K562 (cell line): ENCODE measurements around the gene MANBA.

ENCODE experiments used
- ATF3 ChIP-seq, 2 experiments: fragments of 450-650 bp in 1 of 2; sonication (generic) in 1 of 2; formaldehyde crosslinking in 1 of 2; IDR thresholded peaks in 1 of 2; conservative IDR thresholded peaks in 1 of 2; 2 replicates each; pipeline versions ENCODE4 v1.6.1 to v1.8.1; 2016 to 2023; ENCODE audit warnings: mild to moderate bottlenecking in 2 of 2, moderate library complexity in 2 of 2, inconsistent platforms in 1 of 2, missing genetic modification reagents in 1 of 2
- CTCF ChIP-seq, 3 experiments: IDR thresholded peaks in 2 of 3; conservative IDR thresholded peaks in 1 of 3; 2 replicates each; pipeline ENCODE4 v1.5.1; 2011 to 2012; ENCODE audit warnings: low read length in 3 of 3, mild to moderate bottlenecking in 3 of 3, control low read depth in 2 of 3, improper control_type of control experiment in 1 of 3, inconsistent platforms in 1 of 3, low read depth in 1 of 3, mixed read lengths in 1 of 3, moderate library complexity in 1 of 3; ENCODE audit not compliant: insufficient read depth in 2 of 3
- DPF2 ChIP-seq: fragments of 450-650 bp; IDR thresholded peaks from 2 replicates; pipeline ENCODE4 v1.6.1; 2016
- EZH2 ChIP-seq: IDR thresholded peaks from 2 replicates; pipeline ENCODE4 v1.6.1; 2012; ENCODE audit warnings: low read depth, mild to moderate bottlenecking, inconsistent platforms, low read length, borderline replicate concordance
- POLR2AphosphoS5 ChIP-seq: IDR thresholded peaks from 2 replicates; pipeline ENCODE4 v1.6.1; 2011; ENCODE audit warnings: mild to moderate bottlenecking, low read depth, low read length, moderate library complexity; ENCODE audit not compliant: control insufficient read depth, insufficient read depth
- TAL1 ChIP-seq: fragments of 450-650 bp; IDR thresholded peaks from 2 replicates; pipeline ENCODE4 v1.6.1; 2016; ENCODE audit warnings: mild to moderate bottlenecking
- TARDBP ChIP-seq: fragments of 450-650 bp; IDR thresholded peaks from 2 replicates; pipeline ENCODE4 v1.6.1; 2016
- WHSC1 ChIP-seq: IDR thresholded peaks from one replicate; pipeline ENCODE4 v1.6.1; 2012; ENCODE audit warnings: low read length, control low read depth, inconsistent platforms
- ZFP91 ChIP-seq: sonication (generic); formaldehyde crosslinking; IDR thresholded peaks from 2 replicates; pipeline ENCODE4 v1.8.0; 2022; ENCODE audit warnings: mild to moderate bottlenecking, missing genetic modification reagents

- no peak for TF ChIP-seq CTCF (IDR thresholded peaks at IDR 0.05 in 2 of 3, conservative IDR thresholded peaks at IDR 0.05 in 1 of 3; ENCODE audit: insufficient read depth in 2 of 3, low read depth in 1 of 3, low read length in 3 of 3)
- no peak for TF ChIP-seq DPF2
- no peak for TF ChIP-seq ATF3 (IDR thresholded peaks at IDR 0.05)
- no peak for TF ChIP-seq ATF3 (CRISPR knock-in tag; conservative IDR thresholded peaks at IDR 0.05)
- TF ChIP-seq TARDBP = no peak
- no peak for TF ChIP-seq WHSC1
- TF ChIP-seq TAL1 = no peak
- TF ChIP-seq POLR2AphosphoS5 = no peak
- no peak for TF ChIP-seq EZH2
- TF ChIP-seq ZFP91 (CRISPR knock-in tag) = no peak
Measured at GRCh38 chr4:102694791-102695190, 66.0 kb downstream of the MANBA start.
